Endothelial cell of umbilical vein (primary cell): ENCODE data around the gene CACNA1B. TPM values are rescaled to one million over a fixed set of nuclear protein-coding genes. Genes with fewer than 3 reads are reported as not detected.

Experiments
- BruUV-seq: library from RNA; stranded (reverse); fragments of 400-500 nt; replicated peaks from 2 replicates; lab custom pipeline; 2021; lab: Mats Ljungman, UMichigan
- CTCF ChIA-PET: fragments of 300-600, 350-600 bp; sonication (Branson Sonifier 250); formaldehyde crosslinking; loops from one replicate; lab custom pipeline; 2021; ENCODE audit warnings: antibody characterized with exemption, inconsistent platforms; lab: Charles Lee
- POLR2A ChIA-PET: fragments of 300-600, 350-600 bp; sonication (Branson Sonifier 250); formaldehyde crosslinking; loops from one replicate; lab custom pipeline; 2021; ENCODE audit warnings: antibody characterized with exemption, inconsistent platforms; lab: Charles Lee
- DNase-seq: peaks from one replicate; pipeline ENCODE4 v3.0.0-alpha.2; 2011; ENCODE audit warnings: low read depth, low spot score
- FAIRE-seq: peaks from 2 replicates; lab custom pipeline; 2011; peaks lifted over from hg19 to GRCh38; lab: Jason Lieb, UNC
- H2AFZ ChIP-seq: 2 replicates; pipeline ENCODE4 v1.6.0; 2012; ENCODE audit warnings: low read depth, low read length, control low read depth, inconsistent platforms
- H3K27ac ChIP-seq: 2 replicates; pipeline ENCODE4 v1.5.1; 2011; ENCODE audit warnings: low read depth, mild to moderate bottlenecking, control low read depth, low read length, moderate library complexity; ENCODE audit not compliant: insufficient read depth
- H3K27me3 ChIP-seq, 2 experiments: 2 replicates each; pipeline versions ENCODE4 v1.6.0 to v1.6.1; 2011; ENCODE audit warnings: low read length in 2 of 2, mixed read lengths in 1 of 2; ENCODE audit not compliant: control insufficient read depth in 2 of 2, insufficient read depth in 2 of 2
- H3K36me3 ChIP-seq, 2 experiments: 2 replicates in 1 of 2; 3 replicates in 1 of 2; pipeline ENCODE4 v1.5.1; 2011; ENCODE audit warnings: low read length in 2 of 2, mild to moderate bottlenecking in 1 of 2, moderate library complexity in 1 of 2; ENCODE audit not compliant: control insufficient read depth in 2 of 2, insufficient read depth in 2 of 2; ENCODE audit errors: extremely low read depth in 1 of 2
- H3K4me1 ChIP-seq: 3 replicates; pipeline ENCODE4 v1.5.1; 2011; ENCODE audit warnings: mild to moderate bottlenecking, low read length; ENCODE audit not compliant: control insufficient read depth, insufficient read depth; ENCODE audit errors: extremely low read depth
- H3K4me2 ChIP-seq: 2 replicates; pipeline ENCODE4 v1.6.1; 2011; ENCODE audit warnings: low read length, control low read depth, mixed read lengths; ENCODE audit not compliant: insufficient read depth
- H3K4me3 ChIP-seq, 3 experiments: fragments of 200-600 bp in 1 of 3; sonication (generic), shearing (Covaris generic) in 1 of 3; replicated peaks in 1 of 3; 2 replicates each; pipeline ENCODE4 v1.5.1; 2011 to 2016; ENCODE audit warnings: control low read depth in 3 of 3, low read length in 3 of 3, mild to moderate bottlenecking in 2 of 3, inconsistent platforms in 1 of 3, low read depth in 1 of 3, moderate library complexity in 1 of 3; ENCODE audit not compliant: insufficient read depth in 1 of 3
- H3K79me2 ChIP-seq: 2 replicates; pipeline ENCODE4 v1.6.0; 2012; ENCODE audit warnings: low read length, inconsistent platforms; ENCODE audit not compliant: control insufficient read depth, insufficient read depth
- H3K9ac ChIP-seq: replicated peaks from 2 replicates; pipeline ENCODE3; 2011; ENCODE audit warnings: low read length, control low read depth; ENCODE audit not compliant: insufficient read depth; ENCODE audit errors: extremely low read depth
- H3K9me1 ChIP-seq: replicated peaks from 3 replicates; pipeline ENCODE4 v1.6.0; 2011; ENCODE audit warnings: mild to moderate bottlenecking, low read length; ENCODE audit not compliant: control insufficient read depth, insufficient read depth; ENCODE audit errors: extremely low read depth
- H3K9me3 ChIP-seq: replicated peaks from 2 replicates; pipeline ENCODE4 v1.5.1; 2012; ENCODE audit warnings: low read length, inconsistent platforms; ENCODE audit not compliant: control insufficient read depth, insufficient read depth
- H4K20me1 ChIP-seq: replicated peaks from 2 replicates; pipeline ENCODE3; 2011; ENCODE audit warnings: mild to moderate bottlenecking, low read length; ENCODE audit not compliant: control insufficient read depth, insufficient read depth; ENCODE audit errors: extremely low read depth
- EZH2 ChIP-seq: IDR thresholded peaks from 2 replicates; pipeline ENCODE4 v1.6.1; 2012; ENCODE audit warnings: borderline replicate concordance, low read depth, mild to moderate bottlenecking, moderate library complexity, low read length, inconsistent platforms; ENCODE audit not compliant: severe bottlenecking
- FOS ChIP-seq: IDR thresholded peaks from 2 replicates; pipeline ENCODE4 v1.6.1; 2011; ENCODE audit warnings: mild to moderate bottlenecking, low read length, moderate library complexity, borderline replicate concordance; ENCODE audit not compliant: insufficient read depth
- GATA2 ChIP-seq: IDR thresholded peaks from 2 replicates; pipeline ENCODE4 v1.7.0; 2011; ENCODE audit warnings: low read depth, mild to moderate bottlenecking, moderate library complexity, mixed read lengths, low read length; ENCODE audit not compliant: insufficient read length, insufficient read depth
- JUN ChIP-seq: IDR thresholded peaks from 2 replicates; pipeline ENCODE4 v1.6.1; 2011; ENCODE audit warnings: borderline replicate concordance, low read depth; ENCODE audit not compliant: insufficient read length, insufficient read depth
- MYC ChIP-seq: IDR thresholded peaks from one replicate; pipeline ENCODE4 v1.6.1; 2011; ENCODE audit warnings: mild to moderate bottlenecking, low read depth, low read length
- POLR2A ChIP-seq: IDR thresholded peaks from 2 replicates; pipeline ENCODE4 v1.6.1; 2012; ENCODE audit warnings: low read depth, mild to moderate bottlenecking, control low read depth, low read length
- POLR2AphosphoS5 ChIP-seq: IDR thresholded peaks from 2 replicates; pipeline ENCODE4 v1.6.1; 2012; ENCODE audit warnings: low read depth, mild to moderate bottlenecking, control low read depth, low read length, moderate library complexity; ENCODE audit not compliant: insufficient read depth
- dilution Hi-C: fragments of 300-500 bp; cut with MboI; formaldehyde crosslinking; loops from one replicate; pipeline ENCODE4 v1.15.0; 2019; ENCODE audit warnings: low sequenced_read_pairs; ENCODE audit not compliant: extremely low pct_ligation_motif_present
- intact Hi-C: fragments of 100-400 bp; cut with micrococcal nuclease; formaldehyde crosslinking; loops from one replicate; pipeline ENCODE4 v1.10.0; 2022
- polyA plus RNA-seq, 4 experiments: library from polyadenylated mRNA; depleted of rRNA in 3 of 4; stranded (reverse) in 3 of 4; unstranded in 1 of 4; fragments of >200 nt; gene quantifications; 2 replicates each; pipeline versions ENCODE4 v1.2.1 to v1.2.3, GENCODE V29; 2011 to 2012; ENCODE audit warnings: missing spikeins in 1 of 4
- total RNA-seq: library from RNA; stranded (reverse); gene quantifications from 2 replicates; pipeline ENCODE4 v1.2.3, GENCODE V29; 2021
- TF ChIP-seq, protein P1 (sequence below): IDR thresholded peaks from 2 replicates; pipeline ENCODE4 v1.6.1; 2011; ENCODE audit not compliant: insufficient read depth, insufficient read length
- TF ChIP-seq, protein P2 (sequence below), 2 donors: IDR thresholded peaks; 1 replicate in 1 of 2; 2 replicates in 1 of 2; pipeline ENCODE4 v1.5.1; 2011; ENCODE audit warnings: low read length in 2 of 2, mild to moderate bottlenecking in 2 of 2, moderate library complexity in 2 of 2, control low read depth in 1 of 2, inconsistent platforms in 1 of 2, low read depth in 1 of 2; ENCODE audit not compliant: insufficient read depth in 1 of 2; ENCODE audit errors: extremely low read depth in 1 of 2

The CACNA1B gene
- total and polyA plus RNA-seq, 2 donors (not counting 3 experiments of a cell fraction or from before 2014, with no cell fraction given): 0.11 to 0.41 TPM

- no peaks in the 10 kb centered on the region for H3K4me1 ChIP-seq
- BruUV-seq: no TSS peak
- no peak overlapping the region for H2AFZ ChIP-seq
- no peaks in the 10 kb centered on the region for H4K20me1 ChIP-seq
- H3K4me3 ChIP-seq: no peak overlapping the region
- TF ChIP-seq JUN: no peak
- TF ChIP-seq, protein P1, sequence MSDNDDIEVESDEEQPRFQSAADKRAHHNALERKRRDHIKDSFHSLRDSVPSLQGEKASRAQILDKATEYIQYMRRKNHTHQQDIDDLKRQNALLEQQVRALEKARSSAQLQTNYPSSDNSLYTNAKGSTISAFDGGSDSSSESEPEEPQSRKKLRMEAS: no peak
- TF ChIP-seq POLR2A: no peak
- TF ChIP-seq MYC: no peak
- TF ChIP-seq EZH2: no peak
- no peak for TF ChIP-seq FOS
- TF ChIP-seq POLR2AphosphoS5: no peak
- TF ChIP-seq GATA2: no peak
- TF ChIP-seq, protein P2, sequence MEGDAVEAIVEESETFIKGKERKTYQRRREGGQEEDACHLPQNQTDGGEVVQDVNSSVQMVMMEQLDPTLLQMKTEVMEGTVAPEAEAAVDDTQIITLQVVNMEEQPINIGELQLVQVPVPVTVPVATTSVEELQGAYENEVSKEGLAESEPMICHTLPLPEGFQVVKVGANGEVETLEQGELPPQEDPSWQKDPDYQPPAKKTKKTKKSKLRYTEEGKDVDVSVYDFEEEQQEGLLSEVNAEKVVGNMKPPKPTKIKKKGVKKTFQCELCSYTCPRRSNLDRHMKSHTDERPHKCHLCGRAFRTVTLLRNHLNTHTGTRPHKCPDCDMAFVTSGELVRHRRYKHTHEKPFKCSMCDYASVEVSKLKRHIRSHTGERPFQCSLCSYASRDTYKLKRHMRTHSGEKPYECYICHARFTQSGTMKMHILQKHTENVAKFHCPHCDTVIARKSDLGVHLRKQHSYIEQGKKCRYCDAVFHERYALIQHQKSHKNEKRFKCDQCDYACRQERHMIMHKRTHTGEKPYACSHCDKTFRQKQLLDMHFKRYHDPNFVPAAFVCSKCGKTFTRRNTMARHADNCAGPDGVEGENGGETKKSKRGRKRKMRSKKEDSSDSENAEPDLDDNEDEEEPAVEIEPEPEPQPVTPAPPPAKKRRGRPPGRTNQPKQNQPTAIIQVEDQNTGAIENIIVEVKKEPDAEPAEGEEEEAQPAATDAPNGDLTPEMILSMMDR (IDR thresholded peaks at IDR 0.05; ENCODE audit: extremely low read depth in 1 of 2, insufficient read depth in 1 of 2, low read depth in 1 of 2, low read length in 2 of 2): no peak
- CTCF ChIA-PET: no interaction called here
- H3K79me2 ChIP-seq: no peaks in the 10 kb centered on the region
- H3K9ac ChIP-seq: no peak overlapping the region
- H3K27ac ChIP-seq: no peak overlapping the region
- POLR2A ChIA-PET: no interaction called here
- intact Hi-C loops (no loop called here), dilution Hi-C loops (no loop called here)
- H3K27me3 ChIP-seq: no peaks in the 10 kb centered on the region
- DNase-seq (no peak), FAIRE-seq (no peak)
- no peaks in the 10 kb centered on the region for H3K9me1 ChIP-seq
- no peak overlapping the region for H3K4me2 ChIP-seq
- no peaks in the 10 kb centered on the region for H3K9me3 ChIP-seq
- H3K36me3 ChIP-seq: no peaks in the 10 kb centered on the region
Measured at GRCh38 chr9:137953683-137954438, 76.3 kb downstream of the CACNA1B start.
